GM21423 (cell line): Measurements from ENCODE around the gene EIF5B.

Experiments used
- ATAC-seq: cut with Tn5 transposase; IDR thresholded peaks from one replicate; pipeline ENCODE4 v1.9.1; 2021; ENCODE audit warnings: mild to moderate bottlenecking, moderate library complexity; ENCODE audit not compliant: unreplicated experiment

The EIF5B gene

GRCh38 chr2:99404039-99404796, 67.0 kb downstream of the EIF5B start:
- ATAC-seq: no peak

GRCh38 chr2:99404797-99405669, 67.8 kb downstream of the EIF5B start:
- no peak for ATAC-seq

GRCh38 chr2:99406137-99406536, 68.9 kb downstream of the EIF5B start:
- no peak for ATAC-seq

GRCh38 chr2:99410276-99410675, 73.1 kb downstream of the EIF5B start:
- ATAC-seq: no peak

GRCh38 chr2:99414566-99414965, 77.4 kb downstream of the EIF5B start:
- no peak for ATAC-seq

- no peak for ATAC-seq
Measured at GRCh38 chr2:99417396-99417795, 80.2 kb downstream of the EIF5B start.

- no peak for ATAC-seq
Measured at GRCh38 chr2:99420031-99420430, 82.8 kb downstream of the EIF5B start.

GRCh38 chr2:99420751-99421299, 83.6 kb downstream of the EIF5B start:
- ATAC-seq: no peak

- ATAC-seq: no peak
Measured at GRCh38 chr2:99421469-99421868, 84.3 kb downstream of the EIF5B start.

GRCh38 chr2:99422599-99422998, 85.4 kb downstream of the EIF5B start:
- ATAC-seq: no peak

- ATAC-seq: no peak
Measured at GRCh38 chr2:99424371-99424770, 87.2 kb downstream of the EIF5B start.

- ATAC-seq: no peak
Measured at GRCh38 chr2:99425022-99425421, 87.8 kb downstream of the EIF5B start.

GRCh38 chr2:99430614-99431291, 93.6 kb downstream of the EIF5B start:
- no peak for ATAC-seq

GRCh38 chr2:99431587-99432275, 94.5 kb downstream of the EIF5B start:
- no peak for ATAC-seq

GRCh38 chr2:99433340-99433739, 96.2 kb downstream of the EIF5B start:
- no peak for ATAC-seq

- no peak for ATAC-seq
Measured at GRCh38 chr2:99436874-99437273, 99.7 kb downstream of the EIF5B start.

GRCh38 chr2:99439971-99440505, 102.8 kb downstream of the EIF5B start:
- ATAC-seq: no peak

GRCh38 chr2:99442837-99443236, 105.6 kb downstream of the EIF5B start:
- ATAC-seq: no peak

- ATAC-seq: no peak
Measured at GRCh38 chr2:99444222-99444621, 107.0 kb downstream of the EIF5B start.

GRCh38 chr2:99445065-99445464, 107.9 kb downstream of the EIF5B start:
- no peak for ATAC-seq
